MM.1S (cell line): ENCODE measurements around the gene NPPC.

ENCODE experiments used
- DNase-seq: peaks from one replicate; pipeline ENCODE4 v3.0.0-alpha.2; 2015
- H2AFZ ChIP-seq: fragments of 300-600 bp; sonication (generic); 2 replicates; pipeline ENCODE4 v1.6.0; 2016; ENCODE audit warnings: antibody characterized with exemption, low read length
- H3F3A ChIP-seq: fragments of 300-600 bp; sonication (generic); 2 replicates; pipeline ENCODE4 v1.6.1; 2016; ENCODE audit warnings: mild to moderate bottlenecking, antibody characterized with exemption, low read length, moderate library complexity, mixed read lengths; ENCODE audit not compliant: insufficient read depth
- H3K27ac ChIP-seq: fragments of 300-600 bp; sonication (generic); 2 replicates; pipeline ENCODE4 v1.5.1; 2016; ENCODE audit warnings: mild to moderate bottlenecking, low read length
- H3K27me3 ChIP-seq: fragments of 300-600 bp; sonication (generic); replicated peaks from 2 replicates; pipeline ENCODE4 v1.6.0; 2016; ENCODE audit warnings: low read length; ENCODE audit not compliant: insufficient read depth
- H3K36me3 ChIP-seq: fragments of 300-600 bp; sonication (generic); replicated peaks from 2 replicates; pipeline ENCODE4 v1.6.1; 2016; ENCODE audit warnings: mild to moderate bottlenecking, low read length, mixed read lengths; ENCODE audit not compliant: insufficient read depth
- H3K4me1 ChIP-seq: fragments of 300-600 bp; sonication (generic); 2 replicates; pipeline ENCODE4 v1.6.1; 2016; ENCODE audit warnings: low read length, mixed read lengths
- H3K4me2 ChIP-seq: fragments of 300-600 bp; sonication (generic); 2 replicates; pipeline ENCODE4 v1.6.0; 2016; ENCODE audit warnings: low read depth, low read length
- H3K4me3 ChIP-seq: fragments of 300-600 bp; sonication (generic); 2 replicates; pipeline ENCODE4 v1.5.1; 2016; ENCODE audit warnings: low read length, mixed read lengths
- H3K79me2 ChIP-seq: fragments of 300-600 bp; sonication (generic); 2 replicates; pipeline ENCODE4 v1.6.1; 2016; ENCODE audit warnings: mixed run types, low read length, mixed read lengths
- H3K9ac ChIP-seq: fragments of 300-600 bp; sonication (generic); 2 replicates; pipeline ENCODE4 v1.6.1; 2016; ENCODE audit warnings: low read length, mixed read lengths
- H3K9me2 ChIP-seq: fragments of 300-600 bp; sonication (generic); replicated peaks from 2 replicates; pipeline ENCODE4 v1.6.1; 2016; ENCODE audit warnings: mild to moderate bottlenecking, low read length, mixed read lengths; ENCODE audit not compliant: insufficient read depth
- H3K9me3 ChIP-seq: fragments of 300-600 bp; sonication (generic); replicated peaks from 2 replicates; pipeline ENCODE4 v1.6.1; 2016; ENCODE audit warnings: mild to moderate bottlenecking, low read length, mixed read lengths; ENCODE audit not compliant: insufficient read depth
- H4K20me1 ChIP-seq: fragments of 300-600 bp; sonication (generic); 2 replicates; pipeline ENCODE4 v1.6.1; 2016; ENCODE audit warnings: mild to moderate bottlenecking, low read length, moderate library complexity, mixed read lengths; ENCODE audit not compliant: insufficient read depth
- CTCF ChIP-seq: fragments of 300-600 bp; sonication (generic); IDR thresholded peaks from 2 replicates; pipeline ENCODE4 v1.5.1; 2016; ENCODE audit warnings: antibody characterized with exemption, low read length, mixed read lengths
- EZH2 ChIP-seq: fragments of 300-600 bp; sonication (generic); optimal IDR thresholded peaks from 2 replicates; pipeline ENCODE3; 2017; ENCODE audit warnings: low read depth, mild to moderate bottlenecking, antibody characterized with exemption, low read length, mixed read lengths
- EZH2phosphoT487 ChIP-seq: fragments of 300-600 bp; sonication (generic); IDR thresholded peaks from 2 replicates; pipeline ENCODE4 v1.6.1; 2018; ENCODE audit warnings: antibody characterized with exemption, low read length

NPPC gene

GRCh38 chr2:231946241-231946814 is 20.1 kb upstream of the NPPC start:
- Histone ChIP-seq H3K9me3 (no peaks in the 10 kb centered on the region), H3F3A (no peaks in the 10 kb centered on the region), H3K9me2 (no peaks in the 10 kb centered on the region), H3K4me3 (no peak overlapping the region), H3K27me3 (no peaks in the 10 kb centered on the region), H4K20me1 (no peaks in the 10 kb centered on the region), H3K36me3 (no peaks in the 10 kb centered on the region), H2AFZ (no peak overlapping the region), H3K27ac (no peak overlapping the region), H3K9ac (no peak overlapping the region), H3K4me2 (no peak overlapping the region), H3K79me2 (no peaks in the 10 kb centered on the region), H3K4me1 (no peaks in the 10 kb centered on the region)
- TF ChIP-seq EZH2phosphoT487: no peak
- no peak for TF ChIP-seq CTCF
- no peak for TF ChIP-seq EZH2
- DNase-seq: no peak

- no peak for DNase-seq
- H3K4me2 ChIP-seq: no peak overlapping the region
- no peaks in the 10 kb centered on the region for H3K36me3 ChIP-seq
- H2AFZ ChIP-seq: no peak overlapping the region
- no peaks in the 10 kb centered on the region for H3K9me3 ChIP-seq
- H3K4me1 ChIP-seq: no peaks in the 10 kb centered on the region
- no peaks in the 10 kb centered on the region for H3F3A ChIP-seq
- no peaks in the 10 kb centered on the region for H4K20me1 ChIP-seq
- H3K9me2 ChIP-seq: no peaks in the 10 kb centered on the region
- no peak overlapping the region for H3K4me3 ChIP-seq
- H3K27ac ChIP-seq: no peak overlapping the region
- H3K27me3 ChIP-seq: no peaks in the 10 kb centered on the region
- TF ChIP-seq CTCF (no peak), EZH2phosphoT487 (no peak)
- no peak overlapping the region for H3K9ac ChIP-seq
- H3K79me2 ChIP-seq: no peaks in the 10 kb centered on the region
Measured at GRCh38 chr2:231942180-231942579, 16.0 kb upstream of the NPPC start.

GRCh38 chr2:231941673-231942072 is 15.5 kb upstream of the NPPC start:
- Histone ChIP-seq H3K4me1 (no peaks in the 10 kb centered on the region), H3K9me2 (no peaks in the 10 kb centered on the region), H3K36me3 (no peaks in the 10 kb centered on the region), H4K20me1 (no peaks in the 10 kb centered on the region), H3F3A (no peaks in the 10 kb centered on the region), H3K9me3 (no peaks in the 10 kb centered on the region), H3K9ac (no peak overlapping the region), H3K4me3 (no peak overlapping the region), H3K27ac (no peak overlapping the region), H3K79me2 (no peaks in the 10 kb centered on the region), H2AFZ (no peak overlapping the region), H3K27me3 (no peaks in the 10 kb centered on the region), H3K4me2 (no peak overlapping the region)
- no peak for DNase-seq
- no peak for TF ChIP-seq EZH2
- no peak for TF ChIP-seq CTCF
- no peak for TF ChIP-seq EZH2phosphoT487
